ENCODE results near the gene ELP5.

Gene ELP5

DNA sequence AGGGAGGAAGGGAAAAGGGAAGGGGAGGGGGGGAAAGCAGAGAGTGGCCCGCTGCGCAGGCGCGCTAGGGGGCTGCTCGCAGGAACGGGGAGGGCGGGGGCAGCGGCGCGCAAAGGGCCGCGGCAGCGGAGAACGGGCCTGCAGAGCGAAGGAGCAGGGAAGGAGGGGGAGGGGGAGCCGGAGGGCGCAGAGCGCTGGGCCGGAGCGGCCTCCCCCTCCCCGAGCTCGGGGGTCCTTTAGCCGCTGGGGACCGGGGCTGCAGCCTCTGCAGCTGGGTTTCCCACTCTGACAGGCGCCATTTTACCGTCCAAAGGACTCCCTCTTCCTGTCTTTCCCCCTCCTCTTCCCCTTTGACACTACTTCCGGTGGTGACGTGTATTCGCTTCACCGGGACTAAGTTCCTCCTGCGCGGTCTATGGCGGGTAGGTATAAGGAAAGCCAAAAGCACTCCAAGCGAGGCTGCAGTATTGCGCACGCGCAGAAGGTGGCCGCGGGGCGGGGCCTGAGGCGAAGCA, 297 bp upstream of the ELP5 start, which contains the start of gene CTDNEP1:
Gene CTDNEP1 (minus strand): TSS at position 74 of the 515 bp plus-strand sequence. CDS start 438 bp downstream, outside the sequence.
- DNase-seq (ENCODE audit: low read depth in 1 of 2, low spot score in 1 of 2), result peak; percentile 97 to 98

DNA sequence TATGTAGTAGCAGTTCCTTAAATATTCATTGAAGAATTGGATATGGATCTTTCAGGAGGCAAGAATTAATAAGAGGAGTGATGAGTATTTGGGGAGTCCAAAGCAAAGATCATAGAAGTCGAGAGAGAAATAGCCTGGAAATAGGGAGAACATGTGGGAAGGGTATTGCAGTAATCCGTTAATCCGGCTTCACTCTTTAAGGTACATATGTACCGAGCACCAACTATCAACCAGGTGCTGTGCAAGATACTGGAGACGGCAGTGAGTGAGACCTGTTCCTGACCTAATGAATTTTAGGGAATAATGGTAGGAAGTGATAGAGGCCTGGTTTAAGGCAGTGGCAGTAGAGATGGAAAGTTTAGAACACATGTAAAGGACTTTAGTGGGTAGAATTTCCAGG, 1.1 kb downstream of the ELP5 start:
- DNase-seq (ENCODE audit: low read depth in 1 of 2, low spot score in 1 of 2), result no peak

DNA sequence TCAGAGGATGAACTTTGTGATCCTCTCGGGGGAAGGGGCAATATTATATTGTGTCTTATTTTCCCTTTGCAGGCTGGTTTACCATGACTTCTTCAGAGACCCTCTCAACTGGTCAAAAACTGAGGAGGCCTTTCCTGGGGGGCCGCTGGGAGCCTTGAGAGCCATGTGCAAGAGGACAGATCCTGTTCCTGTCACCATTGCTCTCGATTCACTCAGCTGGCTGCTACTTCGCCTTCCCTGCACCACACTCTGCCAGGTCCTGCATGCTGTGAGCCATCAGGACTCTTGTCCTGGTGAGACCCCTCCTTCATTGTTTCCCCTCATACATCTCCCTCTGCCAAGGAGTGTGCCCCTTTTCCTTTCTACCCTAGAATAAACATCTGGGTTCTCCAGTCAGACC, 2.5 kb downstream of the ELP5 start:
- DNase-seq (ENCODE audit: low read depth in 1 of 2, low spot score in 1 of 2), result no peak

DNA sequence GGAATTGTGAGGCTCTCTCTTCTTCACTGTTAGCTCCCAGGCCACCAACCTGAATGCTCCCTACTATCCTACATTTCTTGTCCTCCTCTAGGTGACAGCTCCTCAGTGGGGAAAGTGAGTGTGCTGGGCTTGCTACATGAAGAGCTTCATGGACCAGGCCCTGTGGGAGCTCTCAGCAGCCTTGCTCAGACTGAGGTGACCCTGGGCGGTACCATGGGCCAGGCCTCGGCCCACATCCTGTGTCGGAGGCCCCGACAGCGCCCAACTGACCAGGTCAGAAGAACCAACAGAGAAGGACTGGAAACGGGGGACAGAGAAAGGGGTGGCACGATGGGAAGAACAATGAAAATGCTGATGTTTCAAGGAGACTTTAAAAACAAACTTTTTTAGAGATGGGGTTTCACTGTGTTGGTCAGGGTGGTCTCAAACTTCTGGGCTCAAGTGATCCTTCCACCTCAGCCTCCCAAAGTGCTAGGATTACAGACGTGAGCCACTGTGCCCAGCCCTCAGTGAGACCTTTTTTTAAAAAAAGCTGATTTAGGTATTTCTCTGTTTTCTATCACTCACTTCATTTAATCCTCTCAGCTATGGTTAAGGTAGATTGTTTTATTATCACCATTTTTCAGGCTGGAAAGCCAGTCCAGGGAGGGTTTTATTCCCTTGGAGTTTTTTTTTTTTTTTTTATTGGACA, 4.9 kb downstream of the ELP5 start:
- no peak for DNase-seq (ENCODE audit: low read depth in 1 of 2, low spot score in 1 of 2)

DNA sequence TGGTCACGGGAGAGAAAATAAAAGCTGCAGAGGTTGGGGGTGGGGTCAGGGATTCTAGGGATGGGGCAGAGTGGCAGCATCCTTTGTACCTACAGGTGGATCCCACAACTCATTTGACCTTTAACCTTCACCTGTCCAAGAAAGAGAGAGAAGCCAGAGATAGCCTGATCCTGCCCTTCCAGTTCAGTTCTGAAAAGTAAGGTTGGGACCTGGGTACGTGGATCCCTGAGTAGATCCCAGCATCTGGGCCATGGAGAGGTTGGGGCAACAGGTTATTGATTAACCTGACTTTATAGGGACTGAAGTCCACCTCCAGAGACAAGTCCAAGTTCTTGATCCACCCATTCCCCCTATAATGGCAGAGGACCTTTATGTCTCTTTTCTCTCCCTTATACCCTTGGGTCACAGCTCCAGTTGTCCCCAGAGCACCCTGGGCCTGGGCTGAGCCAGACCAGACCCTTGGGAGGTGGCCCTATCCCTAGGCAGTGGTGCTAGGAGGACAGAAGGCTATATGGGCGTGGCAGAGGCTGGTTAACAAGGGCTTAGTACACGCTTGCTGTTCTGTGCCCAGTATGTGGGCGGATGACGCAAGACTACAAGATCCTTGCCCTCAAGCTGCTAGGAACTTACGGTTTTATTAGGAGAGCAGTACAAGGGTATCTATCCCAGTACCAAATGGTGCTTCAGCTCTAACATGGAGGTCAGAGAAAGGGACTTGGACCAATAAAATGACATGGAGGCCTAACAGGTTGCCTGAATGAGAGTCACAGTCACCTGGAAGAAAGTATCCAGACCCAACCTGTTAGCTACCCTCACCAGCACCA, 6.9 kb downstream of the ELP5 start:
- no peak for DNase-seq (ENCODE audit: low read depth in 1 of 2, low spot score in 1 of 2)

DNA sequence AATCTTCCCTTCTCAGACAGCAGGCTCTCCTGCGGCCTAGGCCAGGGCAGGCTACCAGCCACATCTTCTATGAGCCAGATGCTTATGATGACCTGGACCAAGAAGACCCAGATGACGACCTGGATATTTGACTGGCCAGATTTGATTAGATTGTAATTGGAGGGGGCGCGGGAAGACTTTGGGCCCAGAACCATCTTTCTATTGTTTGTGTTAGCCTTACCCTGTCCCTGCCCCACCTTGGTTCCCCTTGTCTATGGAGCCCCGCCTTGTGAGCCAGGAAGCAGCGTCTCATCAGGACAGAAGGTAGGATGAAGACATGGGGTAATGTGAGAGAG, 7.5 kb downstream of the ELP5 start:
- DNase-seq (ENCODE audit: low read depth in 1 of 2, low spot score in 1 of 2), result no peak

DNA sequence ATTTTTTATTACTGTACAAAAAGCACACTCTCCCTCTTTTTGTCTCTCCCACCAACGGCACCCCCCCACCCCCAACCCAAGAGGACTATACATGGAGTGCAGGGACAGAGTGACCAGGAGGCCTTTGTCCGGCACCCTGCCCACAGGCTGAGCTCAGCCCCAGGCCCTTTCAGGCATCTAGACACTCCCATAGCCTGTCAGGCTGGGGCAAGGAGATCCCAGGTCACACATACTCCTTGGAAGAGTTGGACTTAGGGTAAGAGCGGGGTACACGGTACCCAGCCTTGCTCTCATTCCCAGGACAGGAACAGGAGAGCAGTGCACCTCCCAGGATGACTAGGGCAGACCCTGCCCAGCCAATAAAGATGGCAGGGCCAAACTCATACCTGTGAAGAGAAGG, 8.1 kb downstream of the ELP5 start:
- DNase-seq (ENCODE audit: low read depth in 1 of 2, low spot score in 1 of 2), result no peak

DNA sequence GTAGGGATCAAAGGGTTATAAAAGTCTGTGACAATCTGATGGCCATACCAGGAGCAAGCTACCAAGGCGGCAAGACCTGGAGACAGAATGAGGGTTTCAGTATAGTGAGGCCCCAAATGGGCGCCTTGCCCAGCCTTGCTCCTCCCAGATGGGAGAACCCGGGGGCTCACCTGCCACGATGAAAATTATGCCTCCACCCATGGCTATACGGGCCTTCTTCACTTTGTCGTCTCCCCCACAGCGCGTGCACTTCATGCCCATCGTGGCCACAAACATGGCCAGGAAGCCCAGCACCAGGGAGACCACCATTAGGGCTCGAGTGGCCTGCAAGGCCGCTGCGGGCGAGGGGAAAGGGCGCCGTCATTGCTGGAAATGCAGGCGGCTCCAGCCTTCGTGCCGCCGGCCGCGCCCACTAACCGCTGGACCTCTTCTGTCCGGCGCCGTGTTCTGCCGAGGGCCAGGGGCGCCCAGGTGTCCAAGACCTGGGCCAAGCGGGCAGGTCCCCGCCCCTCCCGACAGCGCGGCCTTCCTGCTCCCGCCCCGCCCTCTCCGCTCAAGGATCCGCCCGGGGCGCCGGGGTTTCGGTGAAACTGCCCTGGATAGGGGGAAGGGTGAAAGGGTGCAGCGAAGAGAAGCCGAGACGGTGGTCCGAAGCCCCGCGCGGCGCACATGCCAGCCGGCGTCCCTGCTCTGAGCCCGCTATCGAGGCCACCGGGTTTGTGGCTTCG, 8.8 kb downstream of the ELP5 start:
- DNase-seq (ENCODE audit: low read depth in 1 of 2, low spot score in 1 of 2), result no peak

DNA sequence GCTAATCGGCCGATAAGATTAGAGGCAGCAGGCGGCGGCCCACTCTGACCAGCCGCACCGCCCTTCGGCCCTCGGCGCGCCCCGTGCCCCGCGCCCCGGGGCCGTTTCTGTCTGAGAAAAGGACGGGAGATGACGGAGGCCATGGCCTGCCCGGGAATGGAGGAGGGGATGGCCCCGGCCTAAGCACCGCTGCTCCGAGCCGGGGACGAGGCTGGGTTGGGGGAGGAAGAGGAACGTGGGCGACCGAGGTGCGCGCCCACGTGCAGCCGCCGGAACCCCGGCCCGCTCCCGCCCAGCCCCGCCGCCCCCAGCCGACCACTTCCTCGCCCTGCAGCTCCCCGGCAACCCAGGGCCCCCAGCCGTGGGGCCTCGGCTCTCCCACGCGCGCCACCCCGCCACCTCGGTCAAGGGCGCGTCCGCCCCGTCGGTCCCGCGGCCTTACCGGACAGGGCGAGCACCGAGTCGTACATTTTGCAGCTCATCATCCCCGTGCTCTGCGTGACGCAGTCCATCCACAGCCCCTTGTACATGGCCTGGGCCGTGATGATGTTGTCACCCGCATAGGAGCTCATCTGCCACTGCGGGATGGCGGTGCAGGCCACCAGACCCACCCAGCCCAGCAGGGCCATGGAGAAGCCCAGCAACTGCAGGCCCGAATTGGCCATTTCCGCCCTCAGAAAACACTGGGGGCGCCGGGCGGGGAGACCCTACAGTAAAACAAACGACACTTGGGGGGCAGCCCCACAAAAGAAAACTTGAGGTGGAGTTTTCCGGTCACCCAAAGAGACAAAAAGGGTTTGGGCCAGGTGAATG, 9.6 kb downstream of the ELP5 start:
- DNase-seq (ENCODE audit: low read depth in 1 of 2, low spot score in 1 of 2), result no peak

DNA sequence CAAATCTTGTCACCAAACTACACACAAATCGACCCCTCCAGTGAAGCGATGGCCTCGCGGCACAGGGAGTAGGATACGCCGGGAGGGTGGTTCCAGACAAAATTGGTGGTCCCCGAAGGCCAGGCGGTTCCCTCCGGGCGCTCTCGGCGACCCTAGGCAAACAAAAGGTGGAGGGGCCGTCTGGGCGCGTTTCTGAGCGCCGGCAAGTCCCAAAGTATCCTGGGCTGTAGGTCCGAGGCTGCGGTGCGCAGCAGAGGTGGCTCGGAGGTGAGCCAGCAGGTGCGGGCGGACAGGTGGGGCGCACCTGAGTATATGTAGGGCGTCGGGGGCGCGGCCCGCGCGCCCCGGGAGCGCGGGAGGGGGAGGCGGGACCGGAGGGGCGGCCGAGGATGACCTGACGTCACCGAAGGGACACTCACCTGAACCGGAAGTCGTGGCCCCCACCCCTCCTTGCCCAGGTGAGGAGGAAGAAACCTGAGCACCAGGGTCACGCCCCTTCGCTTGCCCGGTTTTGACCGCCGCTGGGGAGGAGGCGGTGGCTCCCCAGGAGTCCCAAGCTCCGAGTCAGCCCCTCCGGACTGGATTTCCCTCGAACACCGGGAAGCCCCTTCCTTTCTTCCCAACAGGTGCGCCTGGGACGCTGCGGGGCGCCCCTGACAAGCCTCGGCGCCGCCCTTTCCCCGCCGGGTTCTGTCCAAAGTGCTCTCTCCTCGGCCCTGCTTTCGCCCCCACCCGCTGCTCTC, 10.3 kb downstream of the ELP5 start, which contains the start of gene CLDN7:
Gene CLDN7 (minus strand): TSS at position 287 of the 743 bp plus-strand sequence. CDS start 435 bp downstream, outside the sequence.
- no peak for DNase-seq (ENCODE audit: low read depth in 1 of 2, low spot score in 1 of 2)

DNA sequence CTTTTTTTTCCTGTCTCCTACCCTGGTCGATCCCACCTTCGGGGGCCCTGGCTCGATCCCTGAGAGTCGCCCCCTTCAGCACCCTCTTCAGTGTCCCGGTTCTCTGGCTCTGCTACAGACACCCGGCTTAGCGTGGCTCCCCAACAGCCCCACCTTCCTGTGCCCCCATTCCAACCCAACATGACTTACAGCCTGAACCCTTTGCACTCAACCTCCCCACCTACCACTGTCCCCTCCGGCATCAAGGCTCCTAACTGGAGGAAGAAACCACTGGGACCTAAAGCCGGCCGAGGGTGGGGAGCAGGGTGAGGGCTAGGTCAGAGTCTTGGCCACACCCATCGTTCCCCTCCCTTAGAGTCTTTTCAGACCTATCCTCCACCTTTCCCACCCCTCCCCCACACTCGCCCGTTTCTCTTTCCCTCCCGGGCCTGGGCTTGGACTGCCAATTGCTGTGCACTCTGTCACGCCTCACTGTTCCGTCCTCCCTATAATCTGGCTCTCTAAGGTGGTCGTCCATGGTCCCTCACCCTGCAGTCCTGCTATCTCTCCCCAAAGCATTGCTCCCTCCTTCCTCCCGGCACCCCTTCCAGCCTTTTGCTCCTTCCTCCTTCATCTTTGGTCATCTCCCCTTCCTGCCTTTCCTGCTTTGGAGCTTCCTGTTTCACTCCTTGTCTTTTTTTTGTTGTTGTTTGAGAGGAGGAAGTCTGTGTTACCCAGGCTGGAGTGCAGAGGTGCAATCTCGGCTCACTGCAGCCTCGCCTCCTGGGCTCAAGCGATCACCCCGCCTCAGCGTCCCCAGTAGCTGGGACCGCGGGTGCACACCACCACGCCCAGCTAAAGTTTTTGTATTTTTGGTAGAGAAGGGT, 11.2 kb downstream of the ELP5 start:
- DNase-seq (ENCODE audit: low read depth in 1 of 2, low spot score in 1 of 2), result no peak

DNA sequence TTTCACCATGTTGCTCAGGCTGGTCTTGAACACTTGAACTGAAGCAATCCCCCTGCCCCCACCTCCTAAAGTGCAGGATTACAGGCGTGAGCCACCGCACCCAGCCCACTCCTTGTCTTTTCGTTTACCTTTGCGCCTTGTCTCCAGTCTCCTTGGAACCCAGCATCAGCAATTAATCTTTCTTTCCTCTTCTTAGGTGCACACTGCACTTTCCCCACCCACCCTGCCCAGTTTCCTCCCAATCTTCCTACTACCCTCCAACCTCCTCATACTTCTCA, 11.7 kb downstream of the ELP5 start:
- no peak for DNase-seq (ENCODE audit: low read depth in 1 of 2, low spot score in 1 of 2)

DNA sequence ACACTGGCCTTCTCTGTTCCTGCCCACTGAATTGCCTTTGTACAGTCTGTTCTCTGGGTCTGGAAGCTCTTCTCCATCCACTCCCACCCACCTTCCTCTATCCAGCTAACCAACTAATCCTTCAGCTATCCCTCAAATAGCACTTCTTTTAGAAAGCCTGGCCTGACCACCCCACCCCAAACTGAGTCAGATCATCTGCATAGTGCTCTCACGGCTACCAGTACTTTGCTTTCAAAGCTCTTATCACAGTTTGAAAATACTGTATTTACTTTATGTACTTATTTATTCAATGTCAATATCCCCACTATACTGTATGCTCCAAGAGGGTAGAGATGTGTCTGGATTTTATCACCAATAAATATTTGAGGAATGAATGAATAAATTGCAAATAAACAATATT, 14.8 kb downstream of the ELP5 start:
- no peak for DNase-seq (ENCODE audit: low read depth in 1 of 2, low spot score in 1 of 2)

DNA sequence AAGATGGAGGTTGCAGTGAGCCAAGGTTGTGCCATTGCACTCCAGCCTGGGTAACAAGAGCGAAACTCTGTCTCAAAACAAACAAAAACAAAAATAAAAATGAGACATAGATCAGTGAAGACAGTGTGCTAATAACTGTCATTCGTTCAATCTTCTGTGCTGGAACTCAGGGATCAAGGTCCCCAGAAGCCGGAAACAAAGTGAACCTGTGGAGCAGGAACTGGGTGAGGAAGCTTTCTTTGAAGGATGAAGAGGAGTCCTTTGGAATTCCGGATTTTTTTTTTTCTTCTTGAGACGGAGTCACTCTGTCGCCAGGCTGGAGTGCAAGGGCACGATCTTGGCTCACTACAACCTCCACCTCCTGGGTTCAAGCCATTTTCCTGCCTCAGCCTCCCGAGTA, 27.4 kb downstream of the ELP5 start:
- DNase-seq (ENCODE audit: low read depth in 1 of 2, low spot score in 1 of 2), result no peak

DNA sequence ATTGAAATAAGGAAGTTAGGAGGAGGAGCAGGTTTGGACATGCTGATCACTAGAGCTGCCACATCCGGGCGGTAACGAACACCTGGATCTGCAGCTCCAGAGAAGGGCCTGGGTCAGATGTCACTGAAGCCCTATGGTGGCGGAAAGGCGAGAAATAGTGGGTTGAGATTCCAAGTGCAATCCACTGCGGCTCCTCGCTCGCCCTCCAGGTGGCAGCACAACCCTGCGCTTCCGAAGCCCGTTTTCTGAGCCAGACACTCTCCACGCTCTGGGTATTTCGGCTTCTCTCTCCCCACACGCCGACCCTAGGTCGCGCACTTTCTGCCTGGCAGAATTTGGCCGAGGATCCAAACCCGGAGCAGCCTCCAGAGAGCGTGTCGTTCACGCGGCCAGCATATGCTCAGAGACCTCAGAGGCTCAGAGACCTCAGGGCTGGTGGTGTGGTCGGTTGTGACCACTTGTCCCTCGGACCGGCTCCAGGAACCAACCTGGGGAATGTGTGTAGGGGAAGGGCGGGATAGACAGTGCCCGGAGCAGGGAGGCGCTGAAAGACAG, 28.6 kb downstream of the ELP5 start:
- DNase-seq (ENCODE audit: low read depth in 1 of 2, low spot score in 1 of 2), result peak; percentile 76 to 77

DNA sequence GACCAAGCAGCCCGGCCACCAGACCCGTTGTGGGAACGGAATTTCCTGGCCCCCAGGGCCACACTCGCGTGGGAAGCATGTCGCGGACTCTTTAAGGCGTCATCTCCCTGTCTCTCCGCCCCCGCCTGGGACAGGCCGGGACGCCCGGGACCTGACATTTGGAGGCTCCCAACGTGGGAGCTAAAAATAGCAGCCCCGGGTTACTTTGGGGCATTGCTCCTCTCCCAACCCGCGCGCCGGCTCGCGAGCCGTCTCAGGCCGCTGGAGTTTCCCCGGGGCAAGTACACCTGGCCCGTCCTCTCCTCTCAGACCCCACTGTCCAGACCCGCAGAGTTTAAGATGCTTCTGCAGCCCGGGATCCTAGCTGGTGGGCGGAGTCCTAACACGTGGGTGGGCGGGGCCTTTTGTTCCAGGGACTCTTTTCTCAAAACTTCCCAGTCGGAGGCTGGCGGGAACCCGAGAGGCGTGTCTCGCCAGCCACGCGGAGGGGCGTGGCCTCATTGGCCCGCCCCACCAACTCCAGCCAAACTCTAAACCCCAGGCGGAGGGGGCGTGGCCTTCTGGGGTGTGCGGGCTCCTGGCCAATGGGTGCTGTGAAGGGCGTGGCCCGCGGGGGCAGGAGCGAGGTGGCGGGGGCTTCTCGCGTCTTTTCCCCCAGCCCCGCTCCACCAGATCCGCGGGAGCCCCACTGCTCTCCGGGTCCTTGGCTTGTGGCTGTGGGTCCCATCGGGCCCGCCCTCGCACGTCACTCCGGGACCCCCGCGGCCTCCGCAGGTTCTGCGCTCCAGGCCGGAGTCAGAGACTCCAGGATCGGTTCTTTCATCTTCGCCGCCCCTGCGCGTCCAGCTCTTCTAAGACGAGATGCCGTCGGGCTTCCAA, 29.3 kb downstream of the ELP5 start, which contains the start of gene SLC2A4:
Gene SLC2A4 (plus strand): TSS at position 645 of the 879 bp plus-strand sequence. CDS start 217 bp downstream, at position 862.
- peak; percentile 64 to 87 for DNase-seq (ENCODE audit: low read depth in 1 of 2, low spot score in 1 of 2)

DNA sequence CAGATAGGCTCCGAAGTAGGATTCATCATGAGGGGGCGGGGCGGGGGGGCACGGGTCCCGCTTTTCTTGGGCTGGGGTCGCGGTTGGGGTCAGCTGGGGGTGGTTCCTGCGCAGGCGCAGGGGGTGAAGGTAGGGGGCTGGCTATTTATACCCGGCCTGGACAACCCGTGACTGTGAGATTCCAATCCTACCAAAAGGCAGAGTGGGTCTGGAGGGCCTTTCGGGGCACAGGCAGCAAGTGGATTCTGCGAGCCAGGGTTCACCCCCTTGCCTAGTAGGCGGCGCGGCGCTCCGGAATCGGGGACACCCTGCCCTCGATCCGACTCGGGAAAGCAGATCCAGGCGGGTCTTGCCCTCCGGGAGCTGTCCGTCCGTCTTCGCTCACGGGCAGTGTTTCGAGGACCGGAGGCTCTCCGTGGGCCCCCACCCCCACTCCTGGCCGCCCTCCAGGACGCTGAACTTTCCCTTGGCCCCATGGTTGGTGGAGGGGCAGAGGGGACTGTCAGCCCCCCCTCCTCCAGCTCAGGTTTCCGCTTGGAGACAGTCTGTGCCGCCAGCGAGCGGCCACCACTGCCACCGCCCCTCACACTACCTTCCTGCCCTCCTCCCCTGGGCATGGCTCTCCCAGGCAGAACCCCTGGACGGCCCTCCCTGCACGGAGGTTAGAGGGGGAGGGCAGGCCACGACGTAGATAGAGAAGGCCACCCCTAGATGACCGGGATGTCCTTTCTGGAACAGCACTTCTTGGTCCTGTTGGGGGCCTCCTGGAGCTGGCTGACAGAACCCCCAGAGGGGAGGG, 30.1 kb downstream of the ELP5 start:
- no peak for DNase-seq (ENCODE audit: low read depth in 1 of 2, low spot score in 1 of 2)
